ENCODE measurements around the gene GBX1.

Gene GBX1

GRCh38 chr7:151138153-151138851 is 29.2 kb downstream of the GBX1 start:
- no peak for DNase-seq

DNA sequence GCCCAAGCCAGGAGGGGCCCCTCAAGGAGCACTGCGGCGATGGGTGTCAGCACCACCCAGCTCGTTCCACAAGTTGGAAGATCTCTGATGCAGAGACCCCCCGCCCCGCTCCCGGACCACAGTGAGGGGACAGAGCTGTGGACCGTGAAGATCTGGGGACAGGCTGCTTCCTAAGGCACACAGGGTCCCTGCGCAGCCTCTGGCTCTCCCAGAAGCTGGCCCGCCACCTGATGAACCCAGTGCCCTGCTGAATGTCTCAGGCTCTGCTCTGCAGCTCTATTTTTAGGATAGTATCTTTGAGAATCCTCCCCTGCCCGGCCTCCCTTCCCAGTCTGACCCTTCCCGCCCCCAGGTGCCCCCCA is 29.7 kb downstream of the GBX1 start:
- no peak for DNase-seq

GRCh38 chr7:151137076-151137675 is 30.3 kb downstream of the GBX1 start:
- no peak for DNase-seq

DNA sequence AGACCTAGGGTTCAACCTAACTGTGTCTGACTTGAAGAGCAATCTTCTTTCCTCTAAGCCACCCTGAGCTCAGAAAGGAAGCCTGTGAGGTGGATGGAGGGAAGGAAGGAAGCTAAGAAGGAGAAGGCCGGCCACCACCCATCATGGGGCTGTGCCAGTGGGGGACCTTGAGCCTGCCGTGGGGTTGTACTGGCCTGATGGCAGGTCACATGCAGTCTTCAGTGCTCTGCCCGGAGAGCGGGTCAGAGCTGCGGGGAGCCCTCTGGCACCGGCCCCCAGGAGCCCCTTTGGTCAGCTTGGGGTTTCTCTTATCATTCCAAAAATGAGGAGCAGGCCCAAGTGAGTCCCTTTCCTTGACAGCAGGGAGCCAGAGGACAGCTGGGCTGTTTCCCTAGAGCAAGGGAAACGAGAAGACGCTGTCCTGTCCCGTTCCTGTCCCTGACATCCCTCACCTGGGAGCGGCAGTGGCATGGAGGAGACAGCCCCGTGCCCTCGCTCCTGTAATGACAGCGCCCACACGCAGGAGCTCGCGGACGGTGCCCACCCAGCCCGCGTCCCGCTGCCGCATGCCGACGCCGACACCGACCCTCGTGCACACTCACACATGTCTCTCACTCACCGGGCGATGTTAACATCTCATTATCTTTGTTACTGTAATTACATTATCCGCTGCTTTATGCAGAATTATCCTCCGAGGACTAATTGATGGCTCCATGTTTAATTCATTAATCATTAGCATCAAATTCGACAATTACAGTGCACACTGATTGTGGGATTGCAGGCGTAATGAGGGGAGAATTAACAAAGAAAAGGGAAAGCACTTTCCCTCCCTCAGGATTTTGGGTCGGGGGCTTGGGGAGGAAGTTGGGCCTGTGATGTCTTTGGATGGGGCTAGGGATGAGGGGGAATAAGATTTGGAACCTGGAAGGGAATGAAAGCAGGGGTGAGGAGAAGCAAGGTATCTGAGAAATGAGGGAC is 31.3 kb downstream of the GBX1 start:
- no peak for DNase-seq

- DNase-seq, result no peak
Observed at GRCh38 chr7:151135525-151135845, 32.0 kb downstream of the GBX1 start.

- no peak for DNase-seq
Observed at GRCh38 chr7:151134743-151135524, 32.6 kb downstream of the GBX1 start.

DNA sequence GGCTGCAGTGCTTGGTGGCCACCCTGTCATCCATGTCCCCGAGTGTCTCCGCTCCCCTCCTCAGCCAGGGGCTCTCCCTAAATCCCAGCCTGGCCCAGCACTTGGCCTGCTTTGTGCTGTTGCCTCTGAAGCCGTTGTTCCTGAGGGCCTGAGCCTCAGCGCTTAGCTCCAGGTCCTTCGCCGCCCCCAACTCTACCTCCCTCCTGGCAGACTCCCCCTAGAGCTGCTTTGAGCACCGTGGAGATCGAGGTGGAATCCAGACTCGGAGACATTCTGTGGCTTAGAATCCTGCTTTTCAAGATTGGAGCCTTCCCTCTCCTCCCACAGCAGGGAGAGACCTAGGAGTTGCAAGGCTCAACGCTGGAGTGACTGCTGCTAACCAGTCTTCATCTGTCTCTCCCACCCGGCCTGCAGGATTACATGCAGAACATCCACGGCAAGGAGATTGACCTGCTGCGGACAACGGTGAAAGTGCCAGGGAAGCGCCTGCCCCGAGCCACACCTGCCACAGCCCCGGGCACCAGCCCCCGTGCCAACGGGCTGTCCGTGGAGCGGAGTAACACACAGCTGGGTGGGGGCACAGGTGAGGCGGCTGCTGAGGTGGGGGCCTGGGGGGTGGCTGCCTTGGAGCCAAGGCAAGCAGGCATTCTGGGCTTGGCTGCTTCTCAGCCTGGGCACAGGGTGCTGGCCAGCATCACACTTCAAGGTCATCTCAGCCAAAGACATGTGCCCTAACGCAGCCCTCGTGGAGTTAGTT is 33.3 kb downstream of the GBX1 start:
- no peak for DNase-seq

GRCh38 chr7:151133266-151133985 is 34.1 kb downstream of the GBX1 start:
- no peak for DNase-seq

GRCh38 chr7:151132461-151133205 is 34.9 kb downstream of the GBX1 start:
- DNase-seq, result no peak

GRCh38 chr7:151131592-151132293 is 35.8 kb downstream of the GBX1 start:
- DNase-seq, result no peak

DNA sequence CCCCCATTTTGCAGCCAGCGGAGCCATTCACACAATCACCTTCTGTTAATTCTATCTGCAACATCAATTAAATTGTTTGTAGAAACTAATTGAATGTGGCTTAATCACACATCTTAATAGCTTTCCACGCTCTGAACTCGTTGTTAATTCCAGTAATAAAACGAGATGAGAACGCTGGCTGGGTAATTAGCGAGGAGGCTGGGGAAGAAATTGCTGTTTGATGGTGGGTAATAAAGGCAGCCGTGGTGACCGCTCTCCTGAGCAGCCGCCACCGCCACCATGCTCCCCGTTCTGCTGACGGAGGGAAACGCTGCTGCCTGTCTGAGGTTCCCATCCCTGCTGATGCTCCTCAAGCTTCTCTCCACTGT is 36.3 kb downstream of the GBX1 start:
- DNase-seq, result no peak

- DNase-seq, result no peak
Observed at GRCh38 chr7:151130741-151131157, 36.7 kb downstream of the GBX1 start.

DNA sequence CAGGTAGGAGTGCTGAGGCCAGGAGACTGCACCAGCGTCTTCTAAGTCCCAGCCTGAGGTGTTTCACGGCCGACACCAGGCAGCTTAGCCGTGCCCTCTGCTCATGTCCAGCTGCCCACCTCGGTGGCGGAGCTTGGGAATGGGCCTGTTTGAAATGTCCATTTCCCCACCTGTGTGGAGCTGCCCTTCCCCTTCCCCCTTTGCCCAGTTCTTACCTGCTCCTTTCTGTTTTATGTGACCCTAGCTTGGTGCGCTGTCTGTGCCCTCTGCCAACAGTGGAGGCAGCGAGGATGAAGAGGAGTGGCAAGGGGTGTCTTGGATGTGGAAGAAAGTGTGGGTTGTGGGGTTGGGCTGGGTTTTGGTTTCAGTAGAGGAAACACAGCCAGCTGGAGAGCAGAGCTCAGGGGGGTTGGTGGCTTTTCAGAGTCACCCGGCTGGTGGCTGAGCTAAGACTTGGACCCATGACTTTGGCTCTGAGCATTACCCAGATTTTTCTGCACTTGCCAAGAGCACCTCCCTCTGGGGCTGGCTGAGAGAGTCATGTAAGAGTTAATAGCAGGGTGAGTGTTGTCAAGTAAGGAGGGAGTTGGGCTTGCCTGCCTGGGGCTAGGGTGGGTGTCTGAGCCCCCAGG is 37.4 kb downstream of the GBX1 start:
- DNase-seq, result no peak

DNA sequence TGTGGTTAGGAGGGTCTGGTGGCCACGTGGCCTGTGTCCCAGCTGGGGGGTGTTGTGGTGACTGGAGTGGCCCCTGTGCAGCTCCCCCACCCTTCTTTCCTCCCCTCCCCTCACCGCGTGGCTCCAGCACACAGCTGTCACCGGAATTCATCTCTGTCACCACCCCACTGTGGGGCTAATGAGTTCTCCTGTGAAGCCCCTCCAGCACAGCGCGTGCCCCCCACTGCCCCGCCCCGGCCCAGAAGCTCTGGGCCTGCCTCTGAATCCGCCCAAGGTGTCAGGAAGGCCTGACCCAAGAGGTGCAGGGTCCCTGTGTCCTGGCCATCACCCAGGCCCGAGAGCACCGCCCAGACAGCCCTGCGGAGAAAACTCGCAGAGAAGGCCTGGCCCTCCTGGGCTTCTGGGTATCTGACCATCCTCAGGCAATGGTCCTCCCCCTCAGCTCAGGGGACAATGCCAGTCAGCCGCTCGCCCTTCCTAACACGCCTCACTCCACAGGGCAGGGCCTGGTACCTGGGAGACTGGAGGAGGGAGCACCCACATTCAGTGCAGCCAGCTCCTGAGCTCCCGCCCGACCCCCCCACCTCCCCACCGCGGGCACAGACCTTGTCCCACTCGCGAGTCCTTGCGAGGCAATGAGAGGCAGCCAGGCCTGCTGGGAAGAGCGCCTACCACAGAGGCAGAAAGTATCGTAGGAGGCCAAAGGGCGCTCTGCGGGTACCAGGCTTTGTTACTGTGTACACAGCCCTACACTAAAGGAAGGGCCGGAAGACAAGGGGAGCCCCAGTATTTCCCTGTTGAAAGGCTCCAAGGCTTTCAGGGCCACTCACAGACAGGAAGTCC is 38.2 kb downstream of the GBX1 start:
- no peak for DNase-seq

- no peak for DNase-seq
Observed at GRCh38 chr7:151128716-151129115, 38.8 kb downstream of the GBX1 start.

GRCh38 chr7:151128144-151128543 is 39.4 kb downstream of the GBX1 start:
- DNase-seq, result no peak

- no peak for DNase-seq
Observed at GRCh38 chr7:151126491-151127137, 40.9 kb downstream of the GBX1 start.

- no peak for DNase-seq
Observed at GRCh38 chr7:151125846-151126481, 41.5 kb downstream of the GBX1 start.
